ENCODE data around the gene HOXD9. TPM values are rescaled to one million over a fixed set of nuclear protein-coding genes. Genes with fewer than 3 reads are reported as not detected.

Gene HOXD9
- 0.98 to 1.4 TPM (median 1.3 TPM) in 5 replicates for total RNA-seq (2022; extraction: Qiagen RNA extraction; ENCODE audit: low read depth)

DNA sequence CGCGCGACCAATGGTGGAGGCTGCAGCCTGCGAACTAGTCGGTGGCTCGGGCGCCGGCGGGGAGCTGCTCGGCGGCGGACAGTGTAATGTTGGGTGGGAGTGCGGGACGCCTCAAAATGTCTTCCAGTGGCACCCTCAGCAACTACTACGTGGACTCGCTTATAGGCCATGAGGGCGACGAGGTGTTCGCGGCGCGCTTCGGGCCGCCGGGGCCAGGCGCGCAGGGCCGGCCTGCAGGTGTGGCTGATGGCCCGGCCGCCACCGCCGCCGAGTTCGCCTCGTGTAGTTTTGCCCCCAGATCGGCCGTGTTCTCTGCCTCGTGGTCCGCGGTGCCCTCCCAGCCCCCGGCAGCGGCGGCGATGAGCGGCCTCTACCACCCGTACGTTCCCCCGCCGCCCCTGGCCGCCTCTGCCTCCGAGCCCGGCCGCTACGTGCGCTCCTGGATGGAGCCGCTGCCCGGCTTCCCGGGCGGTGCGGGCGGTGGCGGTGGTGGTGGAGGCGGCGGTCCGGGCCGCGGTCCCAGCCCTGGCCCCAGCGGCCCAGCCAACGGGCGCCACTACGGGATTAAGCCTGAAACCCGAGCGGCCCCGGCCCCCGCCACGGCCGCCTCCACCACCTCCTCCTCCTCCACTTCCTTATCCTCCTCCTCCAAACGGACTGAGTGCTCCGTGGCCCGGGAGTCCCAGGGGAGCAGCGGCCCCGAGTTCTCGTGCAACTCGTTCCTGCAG is at the start of gene HOXD9:
Gene HOXD9, plus strand, starts transcription at position 37 of the 728 bp plus-strand sequence. Its CDS starts 50 bp downstream, at position 87.

DNA sequence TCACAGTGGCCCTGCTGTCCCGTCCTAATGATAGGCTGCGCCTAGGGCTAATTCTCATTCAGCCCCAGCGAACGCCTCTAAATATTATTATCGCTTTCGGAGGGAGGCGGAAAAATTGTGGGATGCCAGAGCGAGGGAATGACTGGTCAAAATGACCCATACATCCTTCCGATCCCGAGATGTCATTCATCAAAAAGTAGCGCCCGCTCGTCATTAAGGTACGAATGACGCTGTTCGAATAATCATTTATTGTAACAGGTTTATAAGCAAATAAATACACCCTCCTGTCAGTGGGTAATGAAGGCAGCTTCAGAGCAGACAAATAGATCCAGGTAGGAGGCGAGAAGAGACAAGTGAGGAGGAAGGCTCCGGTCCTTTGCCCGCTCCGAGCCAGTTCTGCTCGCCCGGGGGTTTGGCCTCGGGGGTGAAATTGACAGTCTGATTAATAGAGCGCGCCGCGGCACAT is 38.7 kb upstream of the HOXD9 start, which contains the start of gene EVX2:
Gene EVX2, minus strand, starts transcription at position 167 of the 466 bp plus-strand sequence. CDS start 186 bp downstream, outside the sequence.

DNA sequence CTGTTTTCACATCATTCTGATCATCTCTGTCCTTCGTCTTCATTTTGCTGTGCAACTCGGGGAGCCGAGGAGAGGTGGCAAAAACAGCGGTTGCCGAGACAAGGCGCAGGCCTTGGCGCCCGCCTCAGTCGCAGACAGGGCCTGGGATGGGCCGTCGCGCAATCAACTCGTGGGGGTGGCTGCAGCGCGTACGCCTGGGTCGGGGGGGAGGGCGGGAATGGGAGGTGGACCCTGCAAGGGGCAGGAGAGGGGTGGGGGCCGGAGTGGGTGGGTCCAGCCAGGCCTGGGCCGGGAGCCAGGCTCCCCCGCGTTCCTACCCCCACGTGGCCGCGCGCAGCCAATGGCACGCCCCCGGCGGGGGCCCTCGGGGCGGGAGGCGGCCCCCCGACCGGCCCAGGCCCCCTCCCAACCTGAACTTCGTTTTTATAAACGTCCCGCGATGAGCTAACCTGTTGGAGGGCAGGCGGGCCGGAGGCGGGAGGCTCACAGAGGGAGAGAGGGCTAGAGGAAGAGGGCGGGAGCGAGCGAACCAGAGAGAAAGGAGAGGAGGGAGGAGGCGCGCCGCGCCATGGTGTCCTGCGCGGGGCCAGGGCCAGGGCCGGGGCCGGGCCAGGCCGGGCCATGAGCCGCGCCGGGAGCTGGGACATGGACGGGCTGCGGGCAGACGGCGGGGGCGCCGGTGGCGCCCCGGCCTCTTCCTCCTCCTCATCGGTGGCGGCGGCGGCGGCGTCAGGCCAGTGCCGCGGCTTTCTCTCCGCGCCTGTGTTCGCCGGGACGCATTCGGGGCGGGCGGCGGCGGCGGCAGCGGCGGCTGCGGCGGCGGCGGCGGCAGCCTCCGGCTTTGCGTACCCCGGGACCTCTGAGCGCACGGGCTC is 30.0 kb upstream of the HOXD9 start, which contains the start of gene HOXD13:
Gene HOXD13, plus strand, starts transcription at position 452 of the 875 bp plus-strand sequence. Its CDS starts 170 bp downstream, at position 622.

DNA sequence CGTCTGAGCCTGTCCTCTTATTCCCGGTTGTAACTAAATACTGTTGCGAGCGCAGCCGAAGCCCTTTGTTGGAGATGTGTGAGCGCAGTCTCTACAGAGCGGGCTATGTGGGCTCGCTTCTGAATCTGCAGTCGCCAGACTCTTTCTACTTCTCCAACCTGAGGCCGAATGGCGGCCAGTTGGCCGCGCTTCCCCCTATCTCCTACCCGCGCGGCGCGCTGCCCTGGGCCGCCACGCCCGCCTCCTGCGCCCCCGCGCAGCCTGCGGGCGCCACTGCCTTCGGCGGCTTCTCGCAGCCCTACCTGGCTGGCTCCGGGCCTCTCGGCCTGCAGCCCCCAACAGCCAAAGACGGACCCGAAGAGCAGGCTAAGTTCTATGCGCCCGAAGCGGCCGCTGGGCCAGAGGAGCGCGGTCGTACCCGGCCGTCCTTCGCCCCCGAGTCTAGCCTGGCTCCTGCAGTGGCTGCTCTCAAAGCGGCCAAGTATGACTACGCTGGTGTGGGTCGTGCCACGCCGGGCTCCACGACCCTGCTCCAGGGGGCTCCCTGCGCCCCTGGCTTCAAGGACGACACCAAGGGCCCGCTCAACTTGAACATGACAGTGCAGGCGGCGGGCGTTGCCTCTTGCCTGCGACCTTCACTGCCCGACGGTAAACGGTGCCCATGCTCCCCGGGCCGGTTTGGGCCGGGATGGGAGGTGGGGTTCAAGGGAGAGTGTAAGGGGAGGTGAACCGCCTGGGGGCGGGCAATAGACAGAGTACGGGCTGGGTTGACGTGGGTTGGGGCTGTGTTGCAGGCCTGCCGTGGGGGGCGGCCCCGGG is 22.6 kb upstream of the HOXD9 start, which contains the start of gene HOXD12:
Gene HOXD12, plus strand, starts transcription at position 68 of the 819 bp plus-strand sequence. Its CDS starts 7 bp downstream, at position 75.

DNA sequence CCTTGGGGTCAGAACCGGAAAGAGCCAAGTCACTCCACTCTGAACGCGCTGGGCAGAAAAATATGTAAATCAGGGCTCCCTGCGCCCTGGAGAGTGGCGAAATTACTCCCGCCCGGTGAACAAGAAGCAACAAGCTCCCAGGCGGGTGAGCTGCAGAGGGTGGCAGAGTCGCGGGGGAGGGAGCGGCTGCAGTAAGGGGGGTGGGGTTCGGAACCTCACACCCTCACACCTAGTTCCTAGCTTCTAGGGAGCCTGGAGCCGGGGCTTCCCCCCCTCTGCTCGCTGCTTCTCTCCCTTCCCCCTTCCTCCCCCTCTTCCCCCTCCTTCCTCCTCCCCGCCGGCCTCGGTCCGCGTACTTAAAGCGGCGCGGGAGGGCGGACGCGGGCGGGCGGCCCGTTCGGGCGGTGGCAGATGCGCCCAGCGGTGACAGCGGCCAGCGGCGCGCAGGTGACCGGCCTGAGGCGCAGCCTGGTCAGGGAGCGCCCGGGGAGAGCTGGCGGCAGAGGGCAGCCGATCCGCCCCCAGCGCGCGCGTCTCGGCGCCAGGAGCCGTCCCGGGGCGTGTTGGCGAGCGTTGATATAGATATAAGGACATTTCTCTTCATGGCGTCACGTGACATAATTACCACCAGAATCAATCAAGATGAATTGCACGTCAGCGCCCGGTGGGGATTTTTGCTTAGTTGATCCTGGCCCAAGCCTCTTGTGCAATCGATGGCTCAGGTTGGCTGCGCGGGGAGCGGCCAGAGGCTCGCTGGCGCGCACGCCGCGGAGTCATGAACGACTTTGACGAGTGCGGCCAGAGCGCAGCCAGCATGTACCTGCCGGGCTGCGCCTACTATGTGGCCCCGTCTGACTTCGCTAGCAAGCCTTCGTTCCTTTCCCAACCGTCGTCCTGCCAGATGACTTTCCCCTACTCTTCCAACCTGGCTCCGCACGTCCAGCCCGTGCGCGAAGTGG is 15.7 kb upstream of the HOXD9 start, which contains the start of gene HOXD11:
Gene HOXD11, plus strand, starts transcription at position 700 of the 959 bp plus-strand sequence. Its CDS starts 76 bp downstream, at position 776.

DNA sequence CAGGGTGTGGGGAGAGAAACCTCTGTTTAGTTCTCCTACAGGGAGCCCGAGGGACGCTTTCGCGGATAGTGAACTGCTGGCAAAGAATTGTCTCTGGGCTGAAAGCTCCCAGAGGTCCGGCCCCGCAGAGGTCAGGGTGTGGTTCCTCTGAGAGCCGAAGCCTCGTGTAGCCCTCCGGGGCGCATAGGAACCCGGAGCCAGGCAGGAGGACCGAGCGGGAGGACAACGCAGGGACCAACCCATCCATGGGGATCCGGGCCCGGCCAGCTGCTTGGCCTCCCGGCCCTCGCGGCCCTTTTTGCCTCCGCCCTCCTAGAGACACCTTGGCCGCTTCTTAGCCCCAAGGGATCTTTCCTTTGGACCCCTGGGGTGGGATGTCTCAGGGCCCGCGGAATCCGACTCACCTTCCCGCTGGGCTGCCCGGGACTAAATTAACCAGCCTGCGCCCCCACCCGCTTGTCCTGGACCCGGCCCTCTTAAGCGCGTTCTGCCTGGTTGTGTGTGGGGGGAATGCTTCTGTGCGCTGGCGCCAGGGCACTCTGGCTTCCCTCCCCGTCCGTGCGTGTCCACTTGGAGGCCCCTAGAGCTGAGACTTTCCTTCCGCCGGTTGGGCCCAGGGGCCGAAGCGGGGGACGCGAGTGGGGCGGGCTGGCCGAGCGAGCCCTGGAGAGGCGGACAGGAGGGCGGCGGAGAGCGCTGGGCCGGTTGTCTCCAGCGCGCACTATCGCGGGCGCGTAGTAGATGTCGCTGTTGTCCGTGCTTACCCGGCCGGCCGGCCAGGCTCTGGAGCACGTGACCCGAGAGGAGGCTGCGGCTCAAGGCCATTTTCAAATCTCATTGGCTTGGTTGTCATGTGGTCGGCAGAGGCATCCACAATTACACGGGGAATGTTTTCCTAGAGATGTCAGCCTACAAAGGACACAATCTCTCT is 6.4 kb upstream of the HOXD9 start, which contains the start of gene HOXD10:
Gene HOXD10, plus strand, starts transcription at position 896 of the 931 bp plus-strand sequence. CDS start 56 bp downstream, outside the sequence.

DNA sequence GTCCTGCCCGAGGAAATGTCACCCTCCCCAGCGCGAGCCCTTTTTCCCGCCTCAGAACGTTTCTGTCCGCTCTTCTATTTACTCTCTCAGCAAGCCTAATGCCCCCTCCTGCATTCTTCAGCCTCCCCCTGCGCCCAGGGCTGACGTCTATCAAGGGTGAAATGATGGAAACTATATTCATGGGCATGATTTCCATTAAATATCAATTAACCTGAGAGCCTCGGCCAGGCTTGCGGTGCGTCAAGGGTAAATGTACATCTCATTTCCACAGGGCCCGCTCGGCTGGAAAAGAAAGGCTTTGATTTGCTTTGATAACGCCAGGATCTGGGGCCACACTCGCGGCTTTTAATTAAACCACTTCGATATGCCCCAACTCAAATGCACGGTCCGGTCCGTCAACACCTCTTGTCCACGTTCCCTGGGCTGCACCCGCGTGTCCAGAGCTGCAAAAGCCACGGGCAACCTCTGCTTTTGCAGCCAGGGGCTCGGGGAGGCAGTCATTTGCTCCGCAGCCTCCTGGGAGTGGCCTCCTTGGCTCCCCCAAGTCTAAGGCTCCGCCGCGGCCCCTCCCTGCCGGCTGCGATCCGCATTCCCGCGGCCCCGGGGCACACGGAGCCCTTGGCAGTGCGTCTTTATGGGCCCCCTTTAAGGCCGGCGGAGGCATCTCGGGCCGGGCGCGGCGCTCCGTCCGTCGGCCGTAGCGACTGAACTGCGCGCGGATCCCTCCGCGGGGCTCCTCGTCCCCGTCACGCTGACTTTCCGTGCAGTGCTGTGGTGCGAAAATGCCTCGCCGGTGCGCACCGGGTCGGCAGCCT is 6.7 kb downstream of the HOXD9 start, which contains the start of gene HOXD8:
Gene HOXD8, plus strand, starts transcription at position 724 of the 815 bp plus-strand sequence. CDS start 662 bp downstream, outside the sequence.

DNA sequence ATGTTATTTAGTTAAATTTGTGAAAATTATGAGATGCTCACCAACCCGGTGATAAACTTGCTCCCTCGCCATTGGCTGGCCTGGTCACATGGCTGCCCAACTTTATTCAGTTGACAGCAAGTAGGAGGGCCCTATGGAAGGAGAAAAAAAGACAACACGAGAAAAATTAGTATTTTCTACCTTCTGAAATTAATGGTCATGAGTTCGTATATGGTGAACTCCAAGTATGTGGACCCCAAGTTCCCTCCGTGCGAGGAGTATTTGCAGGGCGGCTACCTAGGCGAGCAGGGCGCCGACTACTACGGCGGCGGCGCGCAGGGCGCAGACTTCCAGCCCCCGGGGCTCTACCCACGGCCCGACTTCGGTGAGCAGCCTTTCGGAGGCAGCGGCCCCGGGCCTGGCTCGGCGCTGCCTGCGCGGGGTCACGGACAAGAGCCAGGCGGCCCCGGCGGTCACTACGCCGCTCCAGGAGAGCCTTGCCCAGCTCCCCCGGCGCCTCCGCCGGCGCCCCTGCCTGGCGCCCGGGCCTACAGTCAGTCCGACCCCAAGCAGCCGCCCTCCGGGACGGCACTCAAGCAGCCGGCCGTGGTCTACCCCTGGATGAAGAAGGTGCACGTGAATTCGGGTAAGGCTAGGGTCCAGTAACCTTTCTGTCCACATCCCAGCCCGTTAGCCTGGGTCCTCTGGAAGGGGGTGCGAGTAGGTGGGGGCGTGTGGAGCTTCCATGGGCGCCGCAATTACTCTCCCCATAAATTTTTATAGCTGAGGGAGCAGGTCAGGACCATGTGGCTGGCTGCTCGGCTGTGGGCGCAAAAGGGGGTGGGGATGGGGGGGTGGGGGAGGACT is 29.1 kb downstream of the HOXD9 start, which contains the start of gene HOXD4:
Gene HOXD4, plus strand, starts transcription at position 109 of the 846 bp plus-strand sequence. Its CDS starts 84 bp downstream, at position 193.

DNA sequence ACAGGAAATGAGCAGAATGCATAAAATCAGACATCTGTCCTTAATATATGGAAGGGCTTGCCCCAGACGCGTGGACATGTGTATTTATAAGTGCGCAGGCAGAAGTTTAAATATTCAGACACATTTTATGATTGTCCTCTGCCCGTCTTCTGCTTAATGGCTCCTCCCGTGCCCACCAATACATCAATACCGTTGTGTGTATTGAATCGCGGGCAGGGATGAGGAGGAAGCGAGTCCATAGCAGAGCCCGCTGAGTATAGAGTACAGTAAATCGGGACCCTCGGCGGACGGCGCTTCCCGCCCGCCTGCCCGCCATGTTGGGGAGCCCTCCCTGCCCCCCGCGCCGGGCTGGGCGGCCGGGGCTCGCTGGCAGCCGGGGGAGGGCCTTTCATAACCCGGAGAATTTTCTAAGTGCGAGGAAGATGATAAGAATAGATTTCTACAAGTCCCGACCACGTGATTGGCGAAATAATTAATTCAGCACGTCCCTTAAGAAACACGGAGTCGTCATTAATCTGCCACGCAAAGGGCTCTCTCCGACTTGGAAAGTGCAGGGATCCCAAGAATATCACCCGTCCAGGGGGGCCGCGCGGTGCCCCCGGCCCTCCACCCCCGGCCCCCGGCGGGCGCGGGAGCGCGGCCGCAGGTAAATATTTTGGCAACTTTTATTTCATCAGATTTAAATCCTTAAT is 34.4 kb downstream of the HOXD9 start, which contains the start of gene HOXD3:
Gene HOXD3, plus strand, starts transcription at position 501 of the 692 bp plus-strand sequence. CDS start 11,808 bp downstream, outside the sequence.

Other genes starting within 250 kb of the HOXD9 start
- 11.0 to 20.4 TPM (median 14.4 TPM) in 5 replicates for gene LNPK, start 120.5 kb upstream of the HOXD9 start, total RNA-seq (2022; extraction: Qiagen RNA extraction; ENCODE audit: low read depth)
- gene EVX2, start 38.8 kb upstream of the HOXD9 start, total RNA-seq (2022; extraction: Qiagen RNA extraction; ENCODE audit: low read depth) = not detected in 5 replicates
- gene HOXD13, start 30.0 kb upstream of the HOXD9 start, total RNA-seq (2022; extraction: Qiagen RNA extraction; ENCODE audit: low read depth) = 0.16 to 0.34 TPM (median 0.30 TPM) in 5 replicates
- gene HOXD12, start 22.9 kb upstream of the HOXD9 start, total RNA-seq (2022; extraction: Qiagen RNA extraction; ENCODE audit: low read depth) = not detected in 5 replicates
- gene HOXD11, start 15.4 kb upstream of the HOXD9 start, total RNA-seq (2022; extraction: Qiagen RNA extraction; ENCODE audit: low read depth) = 6.1 to 8.3 TPM (median 6.6 TPM) in 5 replicates
- gene HOXD10, start 5.9 kb upstream of the HOXD9 start, total RNA-seq (2022; extraction: Qiagen RNA extraction; ENCODE audit: low read depth) = 5.5 to 8.1 TPM (median 7.0 TPM) in 5 replicates
- gene HOXD8, start 7.0 kb downstream of the HOXD9 start, total RNA-seq (2022; extraction: Qiagen RNA extraction; ENCODE audit: low read depth) = 4.5 to 6.6 TPM (median 5.4 TPM) in 5 replicates
- 0.36 to 0.50 TPM (median 0.46 TPM) in 4 of 5 replicates, not detected in the other for gene HOXD4, start 28.8 kb downstream of the HOXD9 start, total RNA-seq (2022; extraction: Qiagen RNA extraction; ENCODE audit: low read depth)
- 0.15 to 0.35 TPM (median 0.27 TPM) in 4 of 5 replicates, not detected in the other for gene HOXD3, start 34.6 kb downstream of the HOXD9 start, total RNA-seq (2022; extraction: Qiagen RNA extraction; ENCODE audit: low read depth)
- 0.20 to 0.39 TPM (median 0.36 TPM) in 5 replicates for gene HOXD1, start 65.9 kb downstream of the HOXD9 start, total RNA-seq (2022; extraction: Qiagen RNA extraction; ENCODE audit: low read depth)
- 43.9 to 50.9 TPM (median 44.9 TPM) in 5 replicates for gene MTX2, start 146.7 kb downstream of the HOXD9 start, total RNA-seq (2022; extraction: Qiagen RNA extraction; ENCODE audit: low read depth)

Data from A549 treated with CpdA at 1 μM for 4 hours (cell line).